HCT116 (cell line): ENCODE data around the gene IL17RA. TPM values are rescaled to one million over a fixed set of nuclear protein-coding genes. Genes with fewer than 3 reads are reported as not detected.

Source experiments
- ATAC-seq: fragments of 200-7000 bp; cut with Tn5 transposase; 2 replicates; pipeline ENCODE4 v1.9.1; 2020; ENCODE audit warnings: mild to moderate bottlenecking, moderate library complexity
- BruUV-seq: library from RNA; stranded (reverse); fragments of 400-500 nt; replicated peaks from 2 replicates; lab custom pipeline; 2021; lab: Mats Ljungman, UMichigan
- CTCF ChIA-PET: fragments of 300-600 bp; sonication (Branson Sonifier 250); formaldehyde crosslinking; loops from one replicate; lab custom pipeline; 2021; ENCODE audit warnings: antibody characterized with exemption; lab: Charles Lee
- POLR2A ChIA-PET: fragments of 300-600, 350-600 bp; sonication (Branson Sonifier 250); formaldehyde crosslinking; loops from one replicate; lab custom pipeline; 2021; ENCODE audit warnings: antibody characterized with exemption; lab: Charles Lee
- RAD21 ChIA-PET, 2 experiments: fragments of 300-600 bp; sonication (Branson Sonifier 250); formaldehyde crosslinking; loops; one replicate each; lab custom pipeline; 2023; ENCODE audit warnings: low total read pairs in 2 of 2; ENCODE audit not compliant: uncharacterized antibody in 2 of 2, unreplicated experiment in 2 of 2, low non-redundant PET in 1 of 2; lab: Charles Lee
- DNase-seq: peaks from one replicate; pipeline ENCODE4 v3.0.0-alpha.2; 2010; ENCODE audit warnings: low read depth, low spot score
- H2AFZ ChIP-seq: fragments of 200-600 bp; shearing (Covaris generic), sonication (generic); 2 replicates; pipeline ENCODE4 v1.6.1; 2017; ENCODE audit warnings: low read depth, mixed run types, mixed read lengths, antibody characterized with exemption, low read length; ENCODE audit not compliant: poor library complexity, severe bottlenecking
- H3K27ac ChIP-seq: 2 replicates; pipeline ENCODE4 v1.5.1; 2012; ENCODE audit warnings: low read depth, low read length
- H3K27me3 ChIP-seq: fragments of 200-600 bp; sonication (generic); 2 replicates; pipeline ENCODE4 v1.6.1; 2016; ENCODE audit warnings: mixed run types, low read length, mixed read lengths; ENCODE audit not compliant: insufficient read depth
- H3K36me3 ChIP-seq, 2 experiments: fragments of 200-500 bp in 1 of 2; fragments of 200-600 bp in 1 of 2; sonication (Bioruptor generic) in 1 of 2; sonication (generic) in 1 of 2; 2 replicates each; pipeline versions ENCODE4 v1.5.1 to v1.6.1; 2014 to 2016; ENCODE audit warnings: low read length in 2 of 2, inconsistent platforms in 1 of 2, mixed read lengths in 1 of 2, mixed run types in 1 of 2; ENCODE audit not compliant: insufficient read depth in 2 of 2, control insufficient read depth in 1 of 2
- H3K4me1 ChIP-seq, 2 experiments: fragments of 200-600 bp in 1 of 2; sonication (generic) in 1 of 2; 2 replicates each; pipeline versions ENCODE4 v1.5.1 to v1.6.1; 2012 to 2017; ENCODE audit warnings: low read length in 2 of 2, inconsistent platforms in 1 of 2, mild to moderate bottlenecking in 1 of 2, mixed read lengths in 1 of 2, mixed run types in 1 of 2, moderate library complexity in 1 of 2; ENCODE audit not compliant: insufficient read depth in 2 of 2, control insufficient read depth in 1 of 2
- H3K4me2 ChIP-seq: fragments of 200-600 bp; sonication (generic); 2 replicates; pipeline ENCODE4 v1.6.1; 2017; ENCODE audit warnings: mixed run types, low read length, mixed read lengths
- H3K4me3 ChIP-seq, 2 experiments: fragments of 200-600 bp in 1 of 2; sonication (generic) in 1 of 2; replicated peaks in 1 of 2; 2 replicates each; pipeline ENCODE4 v1.5.1; 2011 to 2016; ENCODE audit warnings: low read length in 2 of 2, control low read depth in 1 of 2, low read depth in 1 of 2, mild to moderate bottlenecking in 1 of 2, mixed read lengths in 1 of 2, mixed run types in 1 of 2
- H3K79me2 ChIP-seq: fragments of 200-600 bp; sonication (generic); 2 replicates; pipeline ENCODE4 v1.6.1; 2017; ENCODE audit warnings: mild to moderate bottlenecking, mixed run types, low read length, moderate library complexity, mixed read lengths; ENCODE audit not compliant: insufficient read depth
- H3K9ac ChIP-seq: fragments of 200-600 bp; sonication (generic); 2 replicates; pipeline ENCODE4 v1.6.1; 2016; ENCODE audit warnings: low read length, mixed read lengths
- H3K9me2 ChIP-seq: fragments of 200-600 bp; sonication (generic), shearing (Covaris generic); 2 replicates; pipeline ENCODE4 v1.6.1; 2017; ENCODE audit warnings: mixed run types, mild to moderate bottlenecking, moderate library complexity; ENCODE audit not compliant: insufficient read depth
- H3K9me3 ChIP-seq, 2 experiments: fragments of 200-500 bp in 1 of 2; fragments of 200-600 bp in 1 of 2; sonication (Bioruptor generic) in 1 of 2; sonication (generic) in 1 of 2; 2 replicates each; pipeline ENCODE4 v1.6.1; 2014 to 2017; ENCODE audit warnings: low read length in 2 of 2, mixed read lengths in 2 of 2, inconsistent platforms in 1 of 2, low read depth in 1 of 2, mild to moderate bottlenecking in 1 of 2, mixed run types in 1 of 2, moderate library complexity in 1 of 2; ENCODE audit not compliant: control insufficient read depth in 1 of 2, insufficient read depth in 1 of 2
- H4K20me1 ChIP-seq: fragments of 200-600 bp; sonication (generic), shearing (Covaris generic); 2 replicates; pipeline ENCODE4 v1.6.1; 2017; ENCODE audit warnings: mixed run types, mild to moderate bottlenecking, moderate library complexity; ENCODE audit not compliant: insufficient read depth
- ATF3 ChIP-seq: IDR thresholded peaks from 2 replicates; pipeline ENCODE4 v1.6.1; 2012
- CBX3 ChIP-seq: IDR thresholded peaks from 2 replicates; pipeline ENCODE4 v1.6.1; 2012; ENCODE audit warnings: low read depth
- CEBPB ChIP-seq: IDR thresholded peaks from 2 replicates; pipeline ENCODE4 v1.6.1; 2012; ENCODE audit warnings: low read depth
- CTCF ChIP-seq, 3 experiments: fragments of 200-600 bp in 1 of 3; sonication (generic) in 1 of 3; IDR thresholded peaks in 2 of 3; conservative IDR thresholded peaks in 1 of 3; 2 replicates each; pipeline ENCODE4 v1.5.1; 2012 to 2017; ENCODE audit warnings: low read depth in 2 of 3, low read length in 2 of 3, antibody characterized with exemption in 1 of 3, borderline replicate concordance in 1 of 3, control low read depth in 1 of 3, mild to moderate bottlenecking in 1 of 3, mixed read lengths in 1 of 3, mixed run types in 1 of 3, moderate library complexity in 1 of 3; ENCODE audit not compliant: insufficient read depth in 1 of 3
- EGR1 ChIP-seq: IDR thresholded peaks from 2 replicates; pipeline ENCODE4 v1.6.1; 2012; ENCODE audit warnings: low read depth
- ELF1 ChIP-seq: IDR thresholded peaks from 2 replicates; pipeline ENCODE4 v1.6.1; 2012; ENCODE audit warnings: low read depth, borderline replicate concordance
- EZH2 ChIP-seq: fragments of 200-600 bp; sonication (generic); IDR thresholded peaks from 2 replicates; pipeline ENCODE4 v1.6.1; 2017; ENCODE audit warnings: antibody characterized with exemption, mixed run types
- EZH2phosphoT487 ChIP-seq: fragments of 200-600 bp; IDR thresholded peaks from 2 replicates; pipeline ENCODE4 v1.6.1; 2018; ENCODE audit warnings: antibody characterized with exemption, borderline replicate concordance
- FOSL1 ChIP-seq: IDR thresholded peaks from 2 replicates; pipeline ENCODE4 v1.6.1; 2012; ENCODE audit warnings: low read depth
- MAX ChIP-seq: IDR thresholded peaks from 2 replicates; pipeline ENCODE4 v1.6.1; 2012
- POLR2A ChIP-seq: IDR thresholded peaks from 2 replicates; pipeline ENCODE4 v1.7.0; 2011; ENCODE audit warnings: borderline replicate concordance; ENCODE audit not compliant: insufficient read depth, insufficient read length; ENCODE audit errors: extremely low read depth
- POLR2AphosphoS5 ChIP-seq: IDR thresholded peaks from 2 replicates; pipeline ENCODE4 v1.6.1; 2011; ENCODE audit warnings: mild to moderate bottlenecking, low read depth, low read length, moderate library complexity
- RAD21 ChIP-seq: IDR thresholded peaks from 2 replicates; pipeline ENCODE4 v1.6.1; 2012; ENCODE audit warnings: low read depth, mild to moderate bottlenecking
- REST ChIP-seq: IDR thresholded peaks from 2 replicates; pipeline ENCODE4 v1.6.1; 2012; ENCODE audit warnings: low read depth
- SIN3A ChIP-seq: IDR thresholded peaks from 2 replicates; pipeline ENCODE4 v1.6.1; 2012; ENCODE audit warnings: low read depth
- SP1 ChIP-seq: IDR thresholded peaks from 2 replicates; pipeline ENCODE4 v1.6.1; 2012; ENCODE audit warnings: low read depth
- TCF7L2 ChIP-seq: IDR thresholded peaks from 2 replicates; pipeline ENCODE4 v1.7.0; 2011; ENCODE audit warnings: borderline replicate concordance, inconsistent platforms; ENCODE audit not compliant: insufficient read depth, insufficient read length; ENCODE audit errors: extremely low read depth
- YY1 ChIP-seq: IDR thresholded peaks from 2 replicates; pipeline ENCODE4 v1.6.1; 2011; ENCODE audit warnings: low read length, low read depth, moderate library complexity, mild to moderate bottlenecking; ENCODE audit not compliant: insufficient replicate concordance; ENCODE audit errors: extremely low read depth
- ZNF274 ChIP-seq: fragments of 200-500 bp; sonication (Bioruptor generic); IDR thresholded peaks from 2 replicates; pipeline ENCODE4 v1.6.1; 2014; ENCODE audit warnings: mild to moderate bottlenecking, low read depth, low read length, inconsistent platforms
- intact Hi-C: fragments of 100-400 bp; cut with micrococcal nuclease; formaldehyde crosslinking; loops from 2 replicates; pipeline ENCODE4 v1.10.0; 2022
- total RNA-seq: library from RNA; stranded (reverse); gene quantifications from one replicate; pipeline ENCODE4 v1.2.1, GENCODE V29; 2021; ENCODE audit not compliant: unreplicated experiment

Gene IL17RA
- total RNA-seq, 1 experiment from 2014 or later, result 17.3 TPM

- POLR2A ChIA-PET, result no interaction called here
- H3K9me2 ChIP-seq, result no peaks in the 10 kb centered on the region
- no peaks in the 10 kb centered on the region for H4K20me1 ChIP-seq
- DNase-seq (no peak), ATAC-seq (no peak)
- H3K79me2 ChIP-seq, result no peaks in the 10 kb centered on the region
- TF ChIP-seq EZH2phosphoT487 (no peak), CBX3 (no peak), MAX (no peak), EGR1 (no peak), ATF3 (no peak), RAD21 (no peak), ZNF274 (no peak), ELF1 (no peak), POLR2AphosphoS5 (no peak), YY1 (no peak), SP1 (no peak), TCF7L2 (no peak), CEBPB (no peak), SIN3A (no peak), FOSL1 (no peak), POLR2A (no peak), EZH2 (no peak), CTCF (IDR thresholded peaks at IDR 0.05 in 2 of 3, conservative IDR thresholded peaks at IDR 0.05 in 1 of 3; ENCODE audit: borderline replicate concordance in 1 of 3, insufficient read depth in 1 of 3, low read depth in 2 of 3, low read length in 2 of 3) (no peak), REST (no peak)
- H3K4me2 ChIP-seq, result no peak overlapping the region
- no TSS peak for BruUV-seq
- no peak overlapping the region for H3K9ac ChIP-seq
- H3K27me3 ChIP-seq, result no peaks in the 10 kb centered on the region
- H3K9me3 ChIP-seq, result no peaks in the 10 kb centered on the region
- RAD21 ChIA-PET, result no interaction called here
- intact Hi-C loops, result no loop called here
- H3K4me3 ChIP-seq, result no peak overlapping the region
- CTCF ChIA-PET, result interaction anchor here (1.0 kb wide), 1 partner anchor 39 kb away, joined by 4 read pairs; no protein-coding TSS in a partner anchor
- no peak overlapping the region for H2AFZ ChIP-seq
- H3K4me1 ChIP-seq, result 0 out of 4 replicates have a peak, but pooled peaks cover 0 to 3% of the 10 kb centered on the region in 2 experiments
- H3K27ac ChIP-seq, result no peak overlapping the region
- H3K36me3 ChIP-seq, result peaks cover 0 to 5% of the 10 kb centered on the region in 2 experiments; a peak in 1 of 4 replicates
Observed at GRCh38 chr22:17133137-17133536, 48.3 kb downstream of the IL17RA start.
